ENCODE measurements around the gene KRT5. TPM values are rescaled to one million over a fixed set of nuclear protein-coding genes. Genes with fewer than 3 reads are reported as not detected.

Gene KRT5
- total and polyA plus RNA-seq, 10 of the 15 experiments (the other 5 are each of a cell fraction or from before 2014, with no cell fraction given), result 1.6 TPM; not detected in 9

GRCh38 chr12:52513736-52514135, 6.5 kb downstream of the KRT5 start:
- no peak overlapping the region for H3K27ac ChIP-seq (ENCODE audit: control insufficient read depth, insufficient read depth)
- H3K79me2 ChIP-seq (ENCODE audit: control insufficient read depth, insufficient read depth, low read length), result no peaks in the 10 kb centered on the region
- no peaks in the 10 kb centered on the region for H3K4me1 ChIP-seq (ENCODE audit: control insufficient read depth, insufficient read depth, low read length)
- H2AFZ ChIP-seq (ENCODE audit: control insufficient read depth, low read depth, low read length), result no peak overlapping the region
- FAIRE-seq (no peak), DNase-seq (ENCODE audit: low read depth, low spot score) (no peak), ATAC-seq (no peak)
- H3K27me3 ChIP-seq (replicated peaks in 1 of 2; ENCODE audit: control insufficient read depth in 2 of 2, insufficient read depth in 2 of 2, low read length in 1 of 2), result no peaks in the 10 kb centered on the region
- ChIA-PET RAD21 (ENCODE audit: unreplicated experiment) (no interaction called here), SMC1A (ENCODE audit: uncharacterized antibody, unreplicated experiment) (no interaction called here), POLR2A (no interaction called here), CTCF (interaction anchor here (1.3 kb wide), 1 partner anchor 14 kb away, joined by 3 read pairs; no protein-coding TSS in a partner anchor)
- 24% methylated on average over 6 of the region's 6 CpGs for WGBS (ENCODE audit: insufficient coverage, insufficient replicate concordance, low lambda C conversion rate, missing lambda C conversion rate)
- no peak for TF ChIP-seq ZZZ3 (IDR thresholded peaks at IDR 0.05; ENCODE audit: control insufficient read depth, insufficient read length, low read depth)
- TF ChIP-seq POU2F2 (IDR thresholded peaks at IDR 0.05; ENCODE audit: borderline replicate concordance, low read depth, low read length), result no peak
- TF ChIP-seq ATF3 (IDR thresholded peaks at IDR 0.05; ENCODE audit: borderline replicate concordance, extremely low read depth, low read depth, low read length), result no peak
- no peak for TF ChIP-seq CBX3 (IDR thresholded peaks at IDR 0.05; ENCODE audit: borderline replicate concordance, low read depth)
- no peak for TF ChIP-seq RELA (IDR thresholded peaks at IDR 0.05; ENCODE audit: borderline replicate concordance, partially characterized antibody)
- no peak for TF ChIP-seq SRF (IDR thresholded peaks at IDR 0.05; ENCODE audit: low read depth in 2 of 2, low read length in 2 of 2)
- TF ChIP-seq BACH1 (IDR thresholded peaks at IDR 0.05; ENCODE audit: borderline replicate concordance), result no peak
- no peak for TF ChIP-seq ZNF24 (IDR thresholded peaks at IDR 0.05)
- TF ChIP-seq SMARCA5 (IDR thresholded peaks at IDR 0.05), result no peak
- TF ChIP-seq CREB1 (IDR thresholded peaks at IDR 0.05; ENCODE audit: low read depth), result no peak
- TF ChIP-seq ATF2 (IDR thresholded peaks at IDR 0.05; ENCODE audit: low read length), result no peak
- TF ChIP-seq NR2F1 (conservative IDR thresholded peaks at IDR 0.05), result no peak
- TF ChIP-seq ZBTB40 (IDR thresholded peaks at IDR 0.05; ENCODE audit: borderline replicate concordance), result no peak
- TF ChIP-seq NRF1 (conservative IDR thresholded peaks at IDR 0.05; ENCODE audit: low read depth, low read length), result no peak
- TF ChIP-seq EED (IDR thresholded peaks at IDR 0.05; ENCODE audit: low read depth), result no peak
- TF ChIP-seq GATAD2B (conservative IDR thresholded peaks at IDR 0.05; ENCODE audit: low read depth), result no peak
- TF ChIP-seq BCLAF1 (IDR thresholded peaks at IDR 0.05), result no peak
- TF ChIP-seq SMAD5 (IDR thresholded peaks at IDR 0.05; ENCODE audit: low read depth), result no peak
- H3K4me2 ChIP-seq (ENCODE audit: control insufficient read depth, insufficient read depth), result no peak overlapping the region
- no peaks in the 10 kb centered on the region; the same call in 1 of the 3 replicates for H3K9me3 ChIP-seq (replicated peaks; ENCODE audit: control insufficient read depth, insufficient read depth, low read length)
- H3K36me3 ChIP-seq (ENCODE audit: control insufficient read depth in 2 of 2, insufficient read depth in 2 of 2, low read length in 1 of 2), result no peaks in the 10 kb centered on the region
- no peaks in the 10 kb centered on the region for H4K20me1 ChIP-seq (ENCODE audit: control insufficient read depth, insufficient read depth)
- no TSS peak for BruUV-seq (replicated peaks)
- H3K4me3 ChIP-seq, result no peak overlapping the region
- H3K9ac ChIP-seq (ENCODE audit: control insufficient read depth, insufficient read depth, low read length), result no peak overlapping the region
- in situ Hi-C loops (cut with MboI), result no loop called here
- intact Hi-C loops (cut with micrococcal nuclease; ENCODE audit: unreplicated experiment), result no loop called here

Data from GM12878 (cell line).